CD4-positive, alpha-beta memory T cell (primary cell): ENCODE data around the gene RASA3. TPM values are rescaled to one million over a fixed set of nuclear protein-coding genes. Genes with fewer than 3 reads are reported as not detected.
"Not testable (repeated sequence)": the region's sequence is repeated elsewhere in the genome, so short reads cannot be mapped to it uniquely, and the experiment has no call there.

Experiments used
- CTCF ChIA-PET: fragments of 350-600 bp; sonication (Branson Sonifier 250); formaldehyde crosslinking; loops from one replicate; lab custom pipeline; 2021; ENCODE audit warnings: inconsistent platforms; ENCODE audit not compliant: partially characterized antibody; lab: Charles Lee
- POLR2A ChIA-PET: fragments of 350-600 bp; sonication (Branson Sonifier 250); formaldehyde crosslinking; loops from one replicate; lab custom pipeline; 2021; ENCODE audit not compliant: partially characterized antibody; lab: Charles Lee
- DNase-seq, 5 donors: peaks; one replicate each; pipeline versions ENCODE4 v3.0.0 to v3.0.0-alpha.2; 2020 to 2022; ENCODE audit warnings: mixed read lengths in 1 of 5
- H3K27ac ChIP-seq: one replicate; pipeline ENCODE4 v1.7.0; 2013; ENCODE audit warnings: low read depth, low read length
- H3K27me3 ChIP-seq: 2 replicates; pipeline ENCODE4 v1.7.0; 2013; ENCODE audit warnings: mild to moderate bottlenecking, low read length, moderate library complexity; ENCODE audit not compliant: insufficient read depth
- H3K36me3 ChIP-seq: 2 replicates; pipeline ENCODE4 v1.7.0; 2013; ENCODE audit warnings: mild to moderate bottlenecking, low read length, moderate library complexity; ENCODE audit not compliant: insufficient read depth
- H3K4me1 ChIP-seq: 2 replicates; pipeline ENCODE4 v1.7.0; 2013; ENCODE audit warnings: mild to moderate bottlenecking, low read length, moderate library complexity; ENCODE audit not compliant: insufficient read depth
- H3K4me3 ChIP-seq, 2 donors: one replicate each; pipeline ENCODE4 v1.7.0; 2013; ENCODE audit warnings: low read length in 2 of 2, mild to moderate bottlenecking in 1 of 2
- H3K9me3 ChIP-seq, 2 donors: one replicate each; pipeline ENCODE4 v1.7.0; 2013; ENCODE audit warnings: low read length in 2 of 2, control low read depth in 1 of 2; ENCODE audit not compliant: control insufficient read depth in 1 of 2
- H3K27ac Mint-ChIP-seq, 7 donors: one replicate each; pipeline ENCODE4 v1.8.0; 2020 to 2021; ENCODE audit warnings: mixed read lengths in 7 of 7, mild to moderate bottlenecking in 6 of 7, inconsistent platforms in 3 of 7, moderate library complexity in 3 of 7
- H3K27me3 Mint-ChIP-seq, 2 donors: one replicate each; pipeline ENCODE4 v1.8.0; 2020 to 2021; ENCODE audit warnings: mixed read lengths in 2 of 2
- H3K36me3 Mint-ChIP-seq, 2 donors: one replicate each; pipeline ENCODE4 v1.8.0; 2020 to 2021; ENCODE audit warnings: mixed read lengths in 2 of 2, inconsistent platforms in 1 of 2, mild to moderate bottlenecking in 1 of 2
- H3K4me1 Mint-ChIP-seq, 4 donors: one replicate each; pipeline ENCODE4 v1.8.0; 2020 to 2021; ENCODE audit warnings: mixed read lengths in 4 of 4, mild to moderate bottlenecking in 1 of 4
- H3K4me3 Mint-ChIP-seq, 8 donors: one replicate each; pipeline ENCODE4 v1.8.0; 2020 to 2021; ENCODE audit warnings: mixed read lengths in 8 of 8, mild to moderate bottlenecking in 7 of 8, moderate library complexity in 6 of 8, inconsistent platforms in 3 of 8
- H3K9me3 Mint-ChIP-seq, 8 donors: one replicate each; pipeline ENCODE4 v1.8.0; 2020 to 2021; ENCODE audit warnings: mixed read lengths in 8 of 8, mild to moderate bottlenecking in 5 of 8, inconsistent platforms in 3 of 8, moderate library complexity in 1 of 8
- intact Hi-C: fragments of 100-400 bp; cut with micrococcal nuclease; formaldehyde crosslinking; loops from one replicate; pipeline ENCODE4 v1.15.1; 2023
- polyA plus RNA-seq, 2 donors: library from polyadenylated mRNA; unstranded; fragments of 300-500 nt; fragmentation: Illumina TruSeq; gene quantifications; one replicate each; pipeline ENCODE4 v1.2.3, GENCODE V29; 2021
- total RNA-seq, 2 experiments: library from RNA; stranded (reverse); gene quantifications; one replicate each; pipeline ENCODE4 v1.2.3, GENCODE V29; 2021

RASA3 gene
- total and polyA plus RNA-seq, 4 experiments from 2014 or later, result 65.5 to 174 (median 156) TPM

GRCh38 chr13:114021464-114022308, 110.7 kb downstream of the RASA3 start:
- Histone ChIP-seq H3K36me3 (peaks cover 92% of the 10 kb centered on the region), H3K4me1 (no peaks in the 10 kb centered on the region), H3K4me3 (no peak overlapping the region), H3K27ac (no peak overlapping the region), H3K27me3 (no peaks in the 10 kb centered on the region), H3K9me3 (no peaks in the 10 kb centered on the region)
- Mint-ChIP-seq H3K36me3 (peaks cover 29 to 64% of the 10 kb centered on the region in 2 donors), H3K4me3 (peak overlapping the region in 2 of 8 donors; percentile 21 to 31), H3K4me1 (peaks cover 0 to 5% (median 0%) of the 10 kb centered on the region in 4 donors), H3K27me3 (no peaks in the 10 kb centered on the region), H3K9me3 (peaks cover 0 to 14% (median 0%) of the 10 kb centered on the region in 8 donors), H3K27ac (peak overlapping the region in 2 of 7 donors; percentile 47 to 55)
- intact Hi-C loops, result no loop called here
- ChIA-PET POLR2A (interaction anchor here (0.6 to 0.9 kb wide), 2 partner anchors 74 to 154 kb away, joined by 3 read pairs; no protein-coding TSS in a partner anchor), CTCF (no interaction called here)
- DNase-seq, result no peak

- H3K27ac Mint-ChIP-seq, result peak overlapping the region in 5 of 7 donors; percentile 47 to 64 (median 53)
Observed at GRCh38 chr13:114020750-114021463, 111.5 kb downstream of the RASA3 start.

GRCh38 chr13:114020134-114020533, 112.3 kb downstream of the RASA3 start:
- H3K27ac ChIP-seq, H3K27me3 ChIP-seq, H3K4me1 ChIP-seq, intact Hi-C loops, H3K4me3 ChIP-seq, H3K27me3 Mint-ChIP-seq, H3K9me3 ChIP-seq, CTCF ChIA-PET, H3K4me1 Mint-ChIP-seq, DNase-seq, H3K4me3 Mint-ChIP-seq: not testable (repeated sequence)
- peak overlapping the region in 4 of 7 donors; percentile 10 to 64 (median 48) for H3K27ac Mint-ChIP-seq
- peaks cover 92% of the 10 kb centered on the region for H3K36me3 ChIP-seq
- peaks cover 0 to 16% (median 0%) of the 10 kb centered on the region in 8 donors for H3K9me3 Mint-ChIP-seq
- H3K36me3 Mint-ChIP-seq, result peaks cover 38 to 60% of the 10 kb centered on the region in 2 donors
- POLR2A ChIA-PET, result interaction anchor here (0.7 kb wide), 1 partner anchor 90 kb away, joined by 3 read pairs; no protein-coding TSS in a partner anchor

More at GRCh38 chr13:114020750-114021463, 111.5 kb downstream of the RASA3 start:
- peaks cover 0 to 16% (median 0%) of the 10 kb centered on the region in 8 donors for H3K9me3 Mint-ChIP-seq
- H3K27me3 ChIP-seq, result no peaks in the 10 kb centered on the region
- ChIA-PET CTCF (no interaction called here), POLR2A (interaction anchor here (0.7 to 0.9 kb wide), 2 partner anchors 74 to 89 kb away, joined by 3 read pairs; no protein-coding TSS in a partner anchor)
- intact Hi-C loops, result no loop called here
- no peaks in the 10 kb centered on the region for H3K27me3 Mint-ChIP-seq
- peaks cover 92% of the 10 kb centered on the region for H3K36me3 ChIP-seq
- peaks cover 0 to 5% (median 0%) of the 10 kb centered on the region in 4 donors for H3K4me1 Mint-ChIP-seq
- peaks cover 34 to 64% of the 10 kb centered on the region in 2 donors for H3K36me3 Mint-ChIP-seq
- no peak for DNase-seq
- no peaks in the 10 kb centered on the region for H3K4me1 ChIP-seq
- no peak overlapping the region for H3K27ac ChIP-seq
- H3K4me3 Mint-ChIP-seq, result no peak overlapping the region
- no peak overlapping the region for H3K4me3 ChIP-seq
- H3K9me3 ChIP-seq, result no peaks in the 10 kb centered on the region

GRCh38 chr13:114019367-114019766, 113.1 kb downstream of the RASA3 start:
- Mint-ChIP-seq H3K9me3 (peaks cover 0 to 16% (median 0%) of the 10 kb centered on the region in 8 donors), H3K36me3 (peaks cover 38 to 61% of the 10 kb centered on the region in 2 donors), H3K27me3 (no peaks in the 10 kb centered on the region), H3K4me3 (no peak overlapping the region), H3K4me1 (peaks cover 0 to 5% (median 0%) of the 10 kb centered on the region in 4 donors), H3K27ac (peak overlapping the region in 3 of 7 donors; percentile 8 to 68 (median 13))
- intact Hi-C loops, result no loop called here
- CTCF ChIA-PET, result no interaction called here
- POLR2A ChIA-PET, result no interaction called here
- Histone ChIP-seq H3K27me3 (no peaks in the 10 kb centered on the region), H3K4me3 (no peak overlapping the region), H3K9me3 (no peaks in the 10 kb centered on the region), H3K27ac (no peak overlapping the region), H3K36me3 (peaks cover 93% of the 10 kb centered on the region), H3K4me1 (no peaks in the 10 kb centered on the region)
- peak in 3 of 5 donors; percentile 32 to 45 (median 36) for DNase-seq

GRCh38 chr13:114018461-114019055, 113.9 kb downstream of the RASA3 start:
- H3K27ac ChIP-seq, result no peak overlapping the region
- Mint-ChIP-seq H3K4me1 (no peaks in the 10 kb centered on the region), H3K9me3 (peaks cover 0 to 16% (median 0%) of the 10 kb centered on the region in 8 donors), H3K4me3 (no peak overlapping the region), H3K27ac (peak overlapping the region in 2 of 7 donors; percentile 37 to 41), H3K36me3 (peaks cover 33 to 55% of the 10 kb centered on the region in 2 donors), H3K27me3 (no peaks in the 10 kb centered on the region)
- CTCF ChIA-PET, result no interaction called here
- intact Hi-C loops, result no loop called here
- peaks cover 93% of the 10 kb centered on the region for H3K36me3 ChIP-seq
- H3K4me1 ChIP-seq, result no peaks in the 10 kb centered on the region
- POLR2A ChIA-PET, result no interaction called here
- H3K4me3 ChIP-seq, result no peak overlapping the region
- no peaks in the 10 kb centered on the region for H3K9me3 ChIP-seq
- DNase-seq, result no peak
- no peaks in the 10 kb centered on the region for H3K27me3 ChIP-seq

- no peaks in the 10 kb centered on the region for H3K27me3 Mint-ChIP-seq
- DNase-seq, result no peak
- ChIA-PET POLR2A (no interaction called here), CTCF (no interaction called here)
- Histone ChIP-seq H3K36me3 (peaks cover 93% of the 10 kb centered on the region), H3K9me3 (no peaks in the 10 kb centered on the region), H3K27ac (no peak overlapping the region), H3K27me3 (no peaks in the 10 kb centered on the region), H3K4me3 (no peak overlapping the region), H3K4me1 (no peaks in the 10 kb centered on the region)
- no peaks in the 10 kb centered on the region for H3K4me1 Mint-ChIP-seq
- intact Hi-C loops, result no loop called here
- no peak overlapping the region for H3K4me3 Mint-ChIP-seq
- peaks cover 33 to 51% of the 10 kb centered on the region in 2 donors for H3K36me3 Mint-ChIP-seq
- H3K27ac Mint-ChIP-seq, result peak overlapping the region in 1 of 7 donors; percentile 41
- H3K9me3 Mint-ChIP-seq, result peaks cover 0 to 15% (median 0%) of the 10 kb centered on the region in 8 donors
Observed at GRCh38 chr13:114017966-114018365, 114.5 kb downstream of the RASA3 start.
